Right forelimb (tissue), 1 donor: ENCODE measurements around the gene PXYLP1.

ENCODE experiments used
- DNase-seq: peaks from one replicate; pipeline ENCODE4 v3.0.0-alpha.2; 2018

Gene PXYLP1

DNA sequence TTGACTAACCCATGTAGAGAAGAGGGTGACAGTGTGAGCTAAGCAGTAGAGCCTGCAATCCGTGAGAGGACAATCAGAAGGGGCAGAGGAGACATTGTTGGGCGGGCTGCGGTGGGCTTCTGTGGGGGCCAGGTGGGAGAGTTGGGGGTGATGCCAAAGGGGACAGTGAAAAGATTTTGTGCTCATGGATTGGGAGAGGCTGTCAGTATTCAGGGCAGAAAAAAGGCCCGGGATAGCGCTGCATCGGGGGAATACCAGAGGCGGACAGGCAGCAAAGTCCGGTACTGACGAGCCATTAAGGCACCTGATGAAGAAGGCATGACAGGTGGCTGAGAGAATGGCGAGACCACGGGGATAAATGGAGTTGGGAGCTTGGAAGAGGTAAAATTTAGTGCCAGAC, 1.3 kb upstream of the PXYLP1 start:
- no peak for DNase-seq

DNA sequence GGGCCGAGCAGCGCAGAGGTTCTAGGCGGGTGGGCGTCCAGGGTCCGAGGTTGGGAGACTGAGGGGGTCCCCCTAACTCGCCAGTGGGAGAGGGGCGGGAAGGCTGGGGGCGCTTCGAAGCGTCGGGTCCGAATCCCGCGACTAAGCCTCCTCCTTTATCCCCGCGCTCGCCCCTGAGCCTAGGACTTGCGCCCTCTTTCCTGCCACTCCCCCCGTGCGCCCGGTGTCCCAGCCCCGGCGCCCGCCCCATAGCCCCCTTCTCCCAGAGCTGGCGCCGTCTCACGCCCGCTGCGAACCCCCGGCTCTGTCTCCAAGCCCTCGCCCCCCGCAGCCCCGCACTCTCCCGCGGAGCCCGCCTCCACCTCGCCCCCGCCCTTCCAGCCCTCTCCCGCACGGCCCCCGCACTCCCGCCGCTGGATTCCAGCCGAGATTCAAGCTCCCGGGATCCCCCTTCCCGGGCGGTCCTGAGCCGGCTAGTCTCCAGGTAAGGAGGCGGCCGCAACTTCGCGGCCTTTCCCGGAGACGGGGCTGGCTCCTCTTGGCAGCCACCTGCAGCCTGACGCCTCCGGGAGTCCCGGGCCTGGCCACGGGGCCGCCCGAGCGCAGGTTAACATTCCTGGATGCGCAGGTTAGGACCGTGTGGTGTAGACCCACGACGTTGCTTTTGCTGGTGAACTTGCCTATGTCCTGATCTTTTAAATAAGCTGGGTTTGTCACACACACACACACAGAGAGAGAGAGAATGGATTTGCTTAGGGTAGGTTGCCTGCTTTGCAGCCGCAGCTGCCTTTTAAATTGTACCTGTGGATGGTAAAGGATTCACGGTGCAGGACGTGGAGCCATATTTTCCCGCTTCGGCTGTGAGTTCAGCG, 563 bp downstream of the PXYLP1 start:
- peak; percentile 68 for DNase-seq

DNA sequence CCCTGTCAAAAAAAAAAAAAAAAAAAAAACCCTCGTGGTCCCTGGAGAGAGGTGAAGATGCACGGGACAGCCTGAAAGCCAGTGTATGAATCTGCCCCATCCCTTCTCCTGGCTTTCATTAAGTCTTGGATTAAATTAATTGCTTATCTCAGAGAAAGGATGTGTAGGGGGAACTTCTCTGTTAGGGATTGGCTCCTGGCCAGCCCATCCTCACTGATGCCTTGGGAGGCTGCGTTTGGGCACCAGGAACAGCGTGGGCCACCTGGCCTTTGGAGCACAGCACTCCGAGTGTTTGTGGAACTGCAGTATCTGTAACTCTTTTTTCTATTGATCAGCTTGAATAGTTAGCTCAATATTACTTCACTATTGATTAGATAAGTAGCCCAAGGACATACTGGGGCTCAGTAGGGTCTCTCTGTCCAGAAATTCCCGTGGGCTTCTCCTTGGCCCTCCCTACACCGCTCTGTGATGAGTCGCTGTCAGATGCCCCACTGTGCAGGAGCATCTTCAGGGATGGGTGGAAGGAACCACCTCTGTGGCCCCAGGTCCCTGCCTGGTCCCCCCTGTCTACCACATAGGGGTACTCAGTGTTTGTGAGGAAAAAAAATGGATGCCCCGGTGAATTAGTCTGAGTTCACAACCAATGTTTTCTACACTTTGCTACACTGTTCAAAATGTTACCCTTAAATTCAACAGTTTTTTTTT, 2.0 kb downstream of the PXYLP1 start:
- no peak for DNase-seq

DNA sequence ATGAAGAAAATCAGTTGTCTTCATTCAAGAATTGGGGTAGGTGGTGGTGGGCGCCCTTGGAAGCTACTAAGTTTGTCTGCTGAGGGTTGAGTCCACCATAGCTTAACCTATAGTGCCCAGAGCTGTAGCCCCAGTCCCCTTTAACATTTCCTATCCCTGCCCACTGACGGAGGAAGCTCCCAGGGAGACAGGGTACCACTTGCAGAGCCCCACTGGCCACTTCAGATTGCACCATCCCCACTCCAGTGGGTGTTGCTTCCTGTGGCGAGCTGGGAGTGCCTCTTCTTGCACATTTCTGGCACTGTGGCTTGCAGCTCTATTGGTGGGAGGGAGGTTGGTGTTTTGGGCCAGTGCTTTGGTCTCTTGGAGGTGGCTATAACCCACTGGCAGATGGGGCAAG, 2.7 kb downstream of the PXYLP1 start:
- DNase-seq = no peak

DNA sequence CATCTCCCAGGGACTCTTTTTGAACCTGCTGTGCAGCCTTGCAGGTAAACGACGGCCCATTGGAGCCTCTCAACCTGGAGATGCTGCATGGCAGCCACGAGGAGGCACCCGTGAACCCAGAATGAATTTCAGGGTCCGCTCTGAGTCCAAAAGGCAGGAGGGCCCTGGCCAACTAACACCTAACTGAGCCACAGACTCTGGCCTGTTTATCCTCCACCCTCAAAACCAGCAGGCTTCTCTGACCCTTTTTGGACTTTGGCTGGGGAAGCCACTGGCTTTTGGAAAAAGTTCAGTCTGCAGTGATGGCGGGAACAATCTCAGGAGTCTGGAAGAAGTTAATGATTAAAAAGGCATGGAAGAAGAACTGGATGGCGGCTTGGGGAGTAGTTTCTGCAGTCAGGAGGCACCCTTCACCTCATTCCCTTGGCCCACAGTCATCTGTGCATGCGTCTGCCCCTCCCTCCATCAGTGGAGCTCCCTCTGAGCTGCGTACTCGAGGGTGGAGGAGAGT, 4.1 kb downstream of the PXYLP1 start:
- DNase-seq = no peak

DNA sequence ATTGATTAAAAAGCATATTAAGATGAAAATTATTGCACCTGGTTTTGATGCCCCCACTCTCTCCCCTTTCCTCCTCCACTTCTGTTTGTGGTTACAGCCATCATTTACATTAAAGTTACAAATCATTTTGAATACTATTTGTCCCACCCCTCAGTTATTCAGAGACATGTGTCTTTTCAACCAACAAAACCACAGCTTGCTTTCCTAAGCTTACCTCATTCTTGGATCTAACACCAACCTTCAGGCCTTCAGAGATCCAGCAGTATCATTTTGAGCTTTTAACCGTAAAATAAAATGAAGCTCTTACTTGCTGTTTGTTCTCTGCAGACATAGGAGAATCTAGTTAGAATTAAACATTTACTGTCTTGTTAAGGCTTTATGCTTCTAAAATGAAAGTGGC, 4.7 kb downstream of the PXYLP1 start:
- DNase-seq = no peak

DNA sequence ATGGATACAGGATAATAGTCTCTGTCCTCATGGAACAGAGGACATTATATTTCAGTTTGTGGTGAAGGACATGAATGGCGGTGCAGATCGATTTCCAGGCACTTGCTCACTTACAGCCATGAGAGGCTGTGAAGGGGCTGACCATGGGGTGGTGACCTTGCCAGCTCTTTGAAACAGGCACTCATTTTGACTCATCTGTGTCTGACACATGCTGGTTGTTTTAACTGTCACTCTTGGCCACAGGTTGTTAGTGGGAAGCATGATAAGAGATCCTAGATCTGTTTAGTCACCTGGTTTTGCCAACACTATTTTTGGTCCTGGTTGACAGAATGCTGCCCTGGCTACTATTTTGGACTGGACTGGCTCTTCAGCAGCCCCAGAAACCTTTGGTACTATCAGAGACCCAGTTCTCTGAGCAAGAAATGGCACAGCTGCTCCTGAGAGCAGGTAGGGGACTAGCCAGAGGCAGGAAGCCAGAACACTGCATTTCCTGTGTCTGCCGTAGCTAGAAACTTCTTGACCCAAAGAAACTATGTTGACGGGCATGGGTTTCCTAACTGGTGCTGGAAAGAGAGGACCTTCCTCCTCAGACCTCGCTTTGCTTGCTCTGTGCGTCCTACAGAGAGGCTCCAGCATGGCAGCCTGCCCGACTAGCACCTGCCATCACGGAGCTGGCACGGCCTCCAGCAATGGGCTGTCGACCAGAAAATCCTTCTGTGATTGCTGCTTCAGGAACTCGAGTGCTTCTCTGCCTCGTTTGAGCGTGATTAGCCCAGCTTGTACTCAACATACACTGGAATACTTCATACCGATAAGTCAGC, 6.3 kb downstream of the PXYLP1 start:
- no peak for DNase-seq

DNA sequence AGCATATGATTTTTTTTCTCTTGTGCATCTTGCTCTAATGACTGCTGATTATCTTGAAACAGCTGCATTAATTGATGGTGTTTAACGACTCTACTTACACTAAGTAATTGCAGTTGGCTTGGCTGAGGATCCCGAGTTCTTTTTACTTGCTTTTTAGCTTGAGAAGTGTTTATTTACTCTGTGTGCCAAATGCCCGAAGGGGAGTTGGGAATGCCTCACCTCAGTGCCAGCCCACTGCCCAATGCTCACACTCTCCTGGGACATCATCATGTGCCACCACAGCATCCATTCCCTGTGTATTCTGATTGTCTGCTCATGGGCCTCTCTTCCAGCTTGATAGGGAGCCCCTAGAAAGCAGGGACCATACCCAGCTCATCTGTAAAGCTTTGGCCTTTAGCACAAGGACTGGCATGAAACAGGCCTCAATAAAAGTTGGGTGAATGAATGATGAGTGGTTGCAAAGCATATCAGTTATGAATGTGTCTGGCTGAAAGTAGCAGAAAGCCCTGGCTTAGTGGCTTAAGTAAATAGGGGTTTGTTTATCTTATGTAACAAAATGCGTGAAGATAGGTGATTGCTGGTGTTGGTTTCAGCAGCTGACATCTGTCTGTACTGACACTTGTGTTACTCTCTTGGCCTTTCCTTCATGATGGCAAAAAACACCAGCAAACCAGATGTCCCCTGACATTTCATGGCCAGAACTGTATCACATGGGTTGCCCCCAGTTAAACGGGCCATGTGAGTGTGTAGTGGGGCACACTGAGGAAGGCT, 8.1 kb downstream of the PXYLP1 start:
- DNase-seq = no peak

DNA sequence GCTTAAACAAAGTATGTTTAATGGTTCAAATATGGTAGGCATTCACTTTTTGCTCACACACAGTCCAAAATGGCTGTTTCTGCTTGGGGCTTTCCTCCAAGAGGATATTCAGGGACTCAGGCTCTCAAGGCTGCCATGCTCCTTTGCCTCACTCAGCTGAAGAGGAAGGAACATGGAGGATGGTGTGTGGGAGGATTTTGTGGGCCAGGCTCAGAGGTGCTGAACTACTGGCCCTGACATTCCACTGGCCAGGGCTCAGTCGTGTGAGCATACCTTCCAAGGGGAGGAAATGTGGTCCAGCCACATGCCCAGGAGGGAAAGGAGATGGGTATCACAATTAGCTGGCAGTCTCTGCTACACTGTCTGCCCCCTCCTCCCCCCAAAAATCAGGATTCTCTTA, 8.7 kb downstream of the PXYLP1 start:
- DNase-seq = no peak

DNA sequence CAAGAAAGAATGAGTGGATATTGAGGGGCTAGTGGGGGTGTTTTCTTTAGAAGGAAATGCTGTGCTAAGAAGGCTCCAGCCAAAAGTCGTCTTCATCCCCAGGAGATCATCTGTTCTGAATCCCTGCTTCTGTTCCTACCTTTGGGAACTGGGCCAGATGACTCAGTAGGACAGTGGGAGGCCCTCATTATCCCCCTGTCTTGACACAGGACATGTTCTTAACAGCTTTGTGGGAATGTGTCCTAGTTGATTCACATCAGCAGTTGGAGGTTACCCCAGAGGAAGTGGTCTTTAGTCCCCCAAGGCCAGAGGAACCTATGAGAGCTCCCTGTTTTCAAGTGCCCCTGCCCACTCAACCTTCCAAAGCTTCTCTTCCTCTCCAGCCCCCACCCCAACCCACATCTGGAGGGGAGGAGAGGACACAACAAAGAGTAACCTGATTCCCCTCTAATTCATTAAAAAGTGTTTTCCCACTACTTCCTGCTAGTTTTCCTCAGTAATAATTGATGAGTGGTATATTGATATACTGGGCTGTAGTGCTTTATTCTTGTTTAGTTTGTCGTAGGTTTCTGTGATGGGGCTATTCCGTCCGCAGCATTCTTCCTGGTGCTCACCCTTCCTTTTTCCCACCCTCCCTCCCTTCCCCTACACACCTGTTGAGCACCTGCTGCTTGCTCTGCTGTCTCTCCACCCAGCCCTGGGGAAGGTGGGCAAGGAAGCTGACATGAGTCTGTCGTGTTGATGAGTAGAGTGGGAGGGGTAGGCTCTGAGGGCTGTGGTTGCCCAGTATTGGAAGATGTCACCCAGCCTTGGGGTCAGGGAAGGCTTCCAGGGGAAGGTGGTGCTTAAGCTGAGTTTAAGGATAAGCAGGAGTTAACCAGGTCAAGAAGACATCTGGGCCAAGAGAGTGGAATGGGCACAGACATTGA, 9.3 kb downstream of the PXYLP1 start:
- no peak for DNase-seq

DNA sequence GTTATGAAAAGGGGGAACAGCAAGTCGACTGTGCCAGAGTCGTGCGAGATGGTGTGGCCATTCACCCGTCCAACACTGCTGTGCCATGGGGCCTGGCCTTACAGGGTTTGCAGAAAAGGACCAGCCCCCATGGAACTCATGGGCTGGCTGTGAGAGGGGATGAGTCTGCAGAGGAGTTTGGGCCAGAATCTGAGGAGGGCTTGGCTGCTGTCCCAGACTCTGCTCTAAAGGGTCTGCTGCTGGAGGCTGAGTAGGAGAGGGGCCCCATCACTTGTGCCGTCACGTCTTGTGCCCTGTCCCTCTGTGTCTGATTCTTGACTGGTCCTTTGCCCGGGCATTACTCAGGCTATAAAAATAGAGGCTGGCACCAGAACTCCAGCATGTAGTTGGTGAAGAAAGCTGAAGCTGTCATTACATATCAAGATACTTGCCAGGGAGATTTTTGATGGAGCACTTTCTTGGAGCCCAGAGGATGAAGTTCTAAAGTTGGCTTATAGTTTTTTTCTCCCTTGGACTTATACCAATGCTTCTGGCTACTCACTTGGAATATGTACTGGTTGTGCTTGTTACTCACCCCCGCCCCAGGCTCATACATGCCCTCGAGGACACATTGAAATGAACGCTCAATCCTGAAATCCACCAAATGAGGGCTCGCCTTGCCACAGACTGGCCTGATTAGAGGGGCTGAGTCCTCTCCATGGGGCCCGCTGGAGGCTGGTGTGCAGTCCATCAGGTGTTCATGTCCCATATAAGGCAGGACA, 10.2 kb downstream of the PXYLP1 start:
- no peak for DNase-seq

DNA sequence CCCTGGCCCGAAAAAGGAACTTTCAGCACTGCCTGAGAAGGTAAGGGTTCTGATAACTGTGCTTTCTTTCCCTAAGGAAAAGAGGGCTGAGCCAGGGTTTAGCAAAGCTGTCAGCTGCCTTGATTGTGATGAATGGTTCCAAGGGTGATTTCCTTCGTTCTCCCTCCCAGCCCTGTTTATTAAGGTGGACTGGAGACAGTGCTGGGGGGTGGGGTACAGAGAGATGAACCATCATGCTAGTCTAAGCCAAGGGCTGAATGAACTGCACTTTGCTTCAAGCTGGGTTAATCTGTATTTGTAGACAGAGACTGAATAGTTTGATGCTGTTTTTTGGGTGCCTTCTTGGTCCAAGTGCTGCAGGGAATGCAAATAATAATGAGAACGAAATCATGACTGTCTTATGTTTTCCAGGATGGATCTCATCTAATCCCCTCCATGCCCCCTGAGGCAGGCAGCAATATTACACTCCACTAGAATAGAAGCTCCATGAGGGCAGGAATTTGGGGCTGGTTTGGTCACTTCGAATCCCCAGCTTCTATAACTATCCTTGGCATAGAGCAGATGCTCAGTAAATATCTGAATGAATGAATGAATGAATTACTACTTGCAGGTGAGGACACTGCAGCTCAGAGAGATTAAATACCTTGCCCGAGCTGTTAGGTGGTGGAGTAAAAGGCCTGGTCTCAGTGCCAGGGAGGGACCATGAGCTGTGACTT, 10.9 kb downstream of the PXYLP1 start:
- DNase-seq = no peak

DNA sequence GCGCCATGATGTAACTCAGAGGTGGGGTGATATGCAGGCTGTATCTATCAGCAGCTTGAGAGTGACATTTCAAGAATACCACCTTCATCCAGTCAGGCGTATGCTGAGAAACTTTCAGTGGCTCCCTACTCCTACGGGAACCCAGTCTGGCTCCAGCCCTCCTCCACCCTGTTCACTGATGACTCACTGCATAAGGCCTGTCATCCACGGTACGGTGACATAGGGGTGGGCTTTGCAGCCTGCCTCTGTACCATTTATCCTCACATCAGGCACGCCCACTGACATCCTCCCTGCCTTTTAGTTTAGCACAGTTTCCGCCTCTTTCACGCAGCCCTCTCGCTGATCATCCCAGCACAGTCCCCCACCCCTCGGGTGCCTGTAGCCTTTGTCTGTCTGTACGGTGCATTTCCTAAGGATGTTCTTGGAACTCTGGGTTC, 11.7 kb downstream of the PXYLP1 start:
- DNase-seq = no peak

DNA sequence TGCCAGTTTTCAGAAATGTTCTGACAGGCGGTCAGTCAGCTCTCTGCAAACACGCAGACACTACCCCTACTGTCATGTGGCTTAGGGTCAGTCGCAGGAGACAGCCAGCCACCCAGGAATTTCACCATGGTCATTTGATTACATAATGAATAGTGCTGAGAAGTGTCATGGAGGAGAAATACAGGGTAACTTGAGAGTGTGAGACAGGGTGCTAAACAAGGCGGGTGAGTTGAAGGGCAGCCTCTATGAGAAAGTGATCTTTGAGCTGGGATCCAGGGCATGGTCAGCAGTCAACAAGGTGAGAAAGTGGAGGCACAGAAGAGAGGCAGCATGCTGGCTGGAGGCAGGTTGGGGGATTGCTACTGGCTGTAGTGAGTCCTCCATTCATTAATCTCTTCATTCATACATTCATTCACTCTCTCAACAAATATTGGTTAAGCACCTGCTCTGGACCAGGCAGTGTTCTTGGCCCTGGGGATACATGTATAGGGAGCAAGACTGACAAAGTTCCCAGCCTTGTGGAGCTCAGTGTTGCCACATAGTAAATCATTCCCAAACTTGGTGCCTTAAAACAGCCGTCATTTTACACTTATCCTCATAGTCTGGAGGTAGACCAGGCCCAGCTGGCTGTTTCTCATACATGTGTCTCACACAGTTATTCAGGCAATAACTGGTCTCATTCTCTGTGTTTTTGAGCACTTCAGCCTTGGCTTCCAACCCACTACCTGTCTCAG, 14.8 kb downstream of the PXYLP1 start:
- no peak for DNase-seq

DNA sequence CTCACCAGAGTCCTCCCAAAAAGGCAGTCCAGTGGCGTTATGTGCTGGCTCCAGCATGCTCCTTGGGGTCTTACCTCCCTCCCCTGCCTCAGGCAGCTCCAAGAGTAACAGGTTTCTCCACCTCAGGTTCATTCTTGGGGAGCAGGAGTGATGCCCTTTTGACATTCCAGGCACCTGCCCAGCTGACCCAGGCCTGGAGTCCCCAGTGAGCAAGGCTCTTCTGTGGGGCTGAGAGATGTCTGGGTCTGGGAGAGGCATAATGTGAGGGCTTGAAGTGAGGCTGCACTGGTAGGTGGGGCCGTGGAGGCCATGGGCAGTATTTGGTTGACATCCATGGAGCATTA, 15.3 kb downstream of the PXYLP1 start:
- DNase-seq = no peak

DNA sequence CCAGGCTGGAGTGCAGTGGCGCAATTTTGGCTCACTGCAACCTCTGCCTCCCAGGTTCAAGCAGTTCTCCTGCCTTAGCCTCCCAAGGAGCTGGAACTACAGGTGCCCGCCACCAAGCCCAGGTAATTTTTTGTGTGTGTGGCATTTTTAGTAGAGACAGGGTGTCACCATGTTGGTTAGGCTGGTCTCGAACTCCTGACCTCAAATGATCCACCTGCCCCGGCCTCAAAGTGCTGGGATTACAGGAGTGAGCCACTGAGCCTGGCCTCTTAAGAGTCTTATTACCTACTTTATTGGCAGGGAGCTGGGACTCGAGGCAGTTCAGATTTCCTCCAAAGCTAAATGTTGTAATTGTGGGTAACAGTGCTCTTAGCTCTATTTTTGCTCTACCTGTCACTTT, 16.4 kb downstream of the PXYLP1 start:
- peak; percentile 17 for DNase-seq

DNA sequence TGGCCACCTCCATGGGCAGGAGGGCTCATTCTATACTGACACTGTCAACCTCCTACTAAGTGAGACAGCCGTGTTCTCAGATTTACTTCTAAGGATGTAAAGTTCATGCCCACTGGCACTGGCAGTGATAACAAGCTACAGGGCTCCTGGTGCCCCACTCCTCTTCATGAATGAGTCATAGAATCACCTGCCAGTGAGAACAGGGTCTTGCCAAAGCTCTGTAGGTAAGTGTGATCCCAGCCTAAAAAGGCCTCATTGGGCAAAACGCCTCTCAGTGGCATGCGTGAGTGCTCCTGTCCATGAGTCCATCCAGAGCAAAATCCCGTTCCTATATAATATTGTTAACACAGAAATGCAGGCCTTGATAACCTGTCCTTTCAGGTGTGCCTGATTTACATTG, 17.4 kb downstream of the PXYLP1 start:
- DNase-seq = peak; percentile 11

DNA sequence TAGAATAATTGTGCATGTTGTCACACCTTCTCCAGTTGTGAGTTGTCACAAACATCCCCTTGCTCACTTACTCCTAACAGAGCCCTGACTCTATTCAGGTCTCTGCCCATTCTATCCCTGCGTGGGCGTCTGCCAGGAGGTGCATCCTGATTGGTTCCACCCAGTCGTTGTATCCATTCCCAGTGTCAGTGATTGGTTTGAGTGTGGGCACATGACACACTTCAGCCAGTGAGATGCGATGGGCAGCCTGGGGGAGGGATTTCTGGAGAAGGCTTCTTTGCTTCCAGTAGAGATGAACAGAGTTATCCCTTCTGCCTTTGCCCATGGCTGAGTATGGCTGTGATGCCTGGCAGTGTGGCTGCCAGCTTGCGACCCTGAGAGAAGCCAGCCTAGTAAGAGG, 18.7 kb downstream of the PXYLP1 start:
- peak; percentile 20 for DNase-seq

DNA sequence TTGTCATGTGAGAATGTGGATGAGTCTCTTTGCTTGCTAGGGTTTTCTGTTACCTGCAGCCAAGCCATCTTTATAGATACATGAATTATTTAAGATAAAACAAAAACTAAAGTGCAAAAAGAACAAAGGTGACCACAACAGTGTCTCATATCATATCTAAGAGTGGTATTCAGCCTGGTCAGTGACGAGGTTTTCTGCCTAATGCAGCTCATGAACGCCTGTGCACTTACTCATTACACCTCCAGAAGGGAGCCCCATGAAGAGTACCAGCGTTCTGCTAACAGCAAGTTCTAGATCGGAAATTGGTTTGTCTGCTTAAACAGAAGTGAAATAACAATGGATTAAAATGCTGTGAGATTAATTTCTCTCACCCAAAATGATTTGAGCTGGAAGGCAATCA, 19.2 kb downstream of the PXYLP1 start:
- no peak for DNase-seq
